Stimulated activated CD8-positive, alpha-beta memory T cell treated with anti-CD3 and anti-CD28 coated beads, Interleukin-4, amount 100 ng/mL, for 1 hour (primary cell): ENCODE measurements around the gene TPGS2.
"Not testable (repeated sequence)": the region's sequence is repeated elsewhere in the genome, so short reads cannot be mapped to it uniquely, and the experiment has no call there.

Source experiments
- DNase-seq, 2 donors: peaks; one replicate each; pipeline ENCODE4 v3.0.0-alpha.2; 2020; ENCODE audit warnings: low read depth in 2 of 2, low spot score in 1 of 2

TPGS2 gene

GRCh38 chr18:36777566-36777965 lies 51.2 kb downstream of the TPGS2 start:
- DNase-seq = no peak

GRCh38 chr18:36776650-36777049 lies 52.2 kb downstream of the TPGS2 start:
- no peak for DNase-seq

GRCh38 chr18:36775396-36775795 lies 53.4 kb downstream of the TPGS2 start:
- no peak for DNase-seq

- DNase-seq = no peak
Observed at GRCh38 chr18:36772241-36772723, 56.5 kb downstream of the TPGS2 start.

- DNase-seq = no peak
Observed at GRCh38 chr18:36771245-36771644, 57.6 kb downstream of the TPGS2 start.

GRCh38 chr18:36770315-36770946 lies 58.4 kb downstream of the TPGS2 start:
- no peak for DNase-seq

- no peak for DNase-seq
Observed at GRCh38 chr18:36769611-36770314, 59.0 kb downstream of the TPGS2 start.

- DNase-seq = no peak
Observed at GRCh38 chr18:36769172-36769571, 59.6 kb downstream of the TPGS2 start.

GRCh38 chr18:36766836-36767235 lies 62.0 kb downstream of the TPGS2 start:
- no peak for DNase-seq

- DNase-seq = not testable (repeated sequence)
Observed at GRCh38 chr18:36762965-36763364, 65.8 kb downstream of the TPGS2 start.

- no peak for DNase-seq
Observed at GRCh38 chr18:36762074-36762473, 66.7 kb downstream of the TPGS2 start.

GRCh38 chr18:36761186-36761698 lies 67.6 kb downstream of the TPGS2 start:
- no peak for DNase-seq

GRCh38 chr18:36760598-36760997 lies 68.2 kb downstream of the TPGS2 start:
- no peak for DNase-seq

GRCh38 chr18:36759167-36759776 lies 69.5 kb downstream of the TPGS2 start:
- DNase-seq = no peak

GRCh38 chr18:36758623-36759022 lies 70.2 kb downstream of the TPGS2 start:
- no peak for DNase-seq

GRCh38 chr18:36757991-36758390 lies 70.8 kb downstream of the TPGS2 start:
- DNase-seq = no peak

GRCh38 chr18:36757081-36757480 lies 71.7 kb downstream of the TPGS2 start:
- no peak for DNase-seq

- DNase-seq = no peak
Observed at GRCh38 chr18:36756242-36756641, 72.6 kb downstream of the TPGS2 start.

GRCh38 chr18:36752929-36753865 lies 75.6 kb downstream of the TPGS2 start:
- DNase-seq = no peak

GRCh38 chr18:36745219-36745975 lies 83.4 kb downstream of the TPGS2 start:
- DNase-seq = no peak
